ENCODE data around the gene ERBB4.

DNA sequence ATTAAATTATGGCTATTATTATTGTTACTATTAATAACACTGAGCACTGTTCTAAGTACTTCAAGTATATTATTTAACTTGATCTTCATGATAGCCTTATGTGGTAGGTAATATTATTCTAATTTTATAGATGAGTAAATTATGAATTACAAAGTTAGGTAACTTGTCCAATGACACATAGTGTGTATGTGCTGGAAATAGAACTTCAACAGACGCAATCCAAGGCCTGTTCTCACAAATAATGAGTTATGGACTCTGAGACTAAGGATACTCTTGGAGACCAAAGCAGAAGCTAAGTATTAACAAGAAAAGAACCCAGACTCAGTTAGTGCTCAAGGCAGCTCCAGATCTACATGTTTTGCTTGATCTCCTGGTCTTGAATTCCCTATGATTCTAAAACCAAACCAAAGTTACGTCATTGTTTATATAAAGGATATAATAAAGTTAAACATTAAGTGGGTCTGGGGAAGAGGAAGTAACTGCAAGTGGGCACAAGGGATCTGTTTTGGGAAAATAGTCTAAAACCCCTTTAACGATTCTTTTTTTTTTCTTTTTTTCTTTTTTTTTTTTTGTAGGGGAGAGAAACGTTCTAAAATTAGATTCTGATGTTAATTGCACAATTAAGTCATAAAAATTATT is 211.3 kb downstream of the ERBB4 start:
- TF ChIP-seq CTCF (IDR thresholded peaks at IDR 0.05) (no peak), POLR2A (IDR thresholded peaks at IDR 0.05) (no peak)

Measured in Peyer's patch (tissue), 4 donors.